Spleen (tissue), 7 donors: ENCODE data around the gene MED12L.

Experiments used
- CTCF ChIP-seq, 11 experiments: fragments of 200-600 bp in 7 of 11; fragments of 450-650 bp in 4 of 11; sonication (generic) in 4 of 11; IDR thresholded peaks in 8 of 11; conservative IDR thresholded peaks in 3 of 11; 1 replicate in 7 of 11; 2 replicates in 4 of 11; pipeline versions ENCODE4 v1.4.0 to v1.8.0; 2016 to 2021; ENCODE audit warnings: antibody characterized with exemption in 11 of 11, inconsistent platforms in 4 of 11, mild to moderate bottlenecking in 1 of 11
- POLR2A ChIP-seq, 3 donors: fragments of 450-650 bp; IDR thresholded peaks; one replicate each; pipeline ENCODE4 v1.5.1; 2017; ENCODE audit warnings: antibody characterized with exemption in 3 of 3, mild to moderate bottlenecking in 1 of 3
- POLR2AphosphoS5 ChIP-seq, 3 donors: sonication (generic); formaldehyde crosslinking; IDR thresholded peaks; one replicate each; pipeline ENCODE4 v1.5.1; 2017; ENCODE audit warnings: antibody characterized with exemption in 3 of 3
- donor health status: DM: no; HTN: no; CAD: no; lungs with moderate emphysema.
- donor health status: DM: no; HTN: no; CAD: no.
- donor health status: DM: no; HTN: no; CAD: no.

DNA sequence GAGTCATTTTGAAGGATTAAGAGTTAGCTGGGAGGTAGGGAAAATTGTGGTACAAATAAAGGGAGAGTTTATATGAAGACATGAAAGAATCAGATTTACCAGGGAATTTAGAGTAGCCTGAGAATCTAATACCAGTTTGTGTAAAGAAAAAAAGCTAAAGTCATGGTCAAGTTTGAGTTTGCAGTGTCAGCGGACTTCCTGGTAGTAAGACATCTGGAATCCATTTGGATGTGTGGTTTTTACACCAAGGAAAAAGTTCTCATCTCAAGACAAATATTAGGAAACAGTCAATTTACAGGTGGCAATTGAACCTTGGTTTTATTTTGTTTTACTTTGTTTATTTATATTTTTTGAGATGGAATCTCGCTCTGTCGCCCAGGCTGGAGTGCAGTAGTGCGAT is 300.6 kb downstream of the MED12L start:
- TF ChIP-seq CTCF (IDR thresholded peaks at IDR 0.05 in 8 of 11, conservative IDR thresholded peaks at IDR 0.05 in 3 of 11) (no peak), POLR2A (IDR thresholded peaks at IDR 0.05) (no peak), POLR2AphosphoS5 (IDR thresholded peaks at IDR 0.05) (no peak)
